CD4-positive, alpha-beta T cell (primary cell): ENCODE data around the gene TPCN2. TPM values are rescaled to one million over a fixed set of nuclear protein-coding genes. Genes with fewer than 3 reads are reported as not detected.

Source experiments
- ATAC-seq: fragments of 200-7000 bp; cut with Tn5 transposase; one replicate; pipeline ENCODE4 v1.10.0; 2022; ENCODE audit warnings: mild to moderate bottlenecking; ENCODE audit not compliant: poor library complexity
- CTCF ChIA-PET: fragments of 350-600 bp; sonication (Branson Sonifier 250); formaldehyde crosslinking; loops from one replicate; lab custom pipeline; 2021; ENCODE audit warnings: antibody characterized with exemption, inconsistent platforms; lab: Charles Lee
- POLR2A ChIA-PET: fragments of 350-600 bp; sonication (Branson Sonifier 250); formaldehyde crosslinking; loops from one replicate; lab custom pipeline; 2021; ENCODE audit warnings: antibody characterized with exemption, inconsistent platforms; lab: Charles Lee
- DNase-seq, 14 experiments: peaks; one replicate each; pipeline ENCODE4 v3.0.0-alpha.2; 2013 to 2020; ENCODE audit warnings: mixed read lengths in 2 of 14
- H3K27ac ChIP-seq, 2 donors: one replicate each; pipeline versions ENCODE4 v1.5.1 to v1.7.0; 2013; ENCODE audit warnings: low read length in 2 of 2, low read depth in 1 of 2, mild to moderate bottlenecking in 1 of 2
- H3K27me3 ChIP-seq, 2 experiments: 1 replicate in 1 of 2; 2 replicates in 1 of 2; pipeline versions ENCODE4 v1.6.1 to v1.7.0; 2013; ENCODE audit warnings: low read length in 2 of 2, control low read depth in 1 of 2, mild to moderate bottlenecking in 1 of 2, moderate library complexity in 1 of 2; ENCODE audit not compliant: insufficient read depth in 2 of 2, control insufficient read depth in 1 of 2
- H3K36me3 ChIP-seq: one replicate; pipeline ENCODE4 v1.6.1; 2013; ENCODE audit warnings: low read length, control low read depth; ENCODE audit not compliant: insufficient read depth
- H3K4me1 ChIP-seq: one replicate; pipeline ENCODE4 v1.6.1; 2013; ENCODE audit warnings: low read length, control low read depth; ENCODE audit not compliant: insufficient read depth
- H3K4me3 ChIP-seq: one replicate; pipeline ENCODE4 v1.5.1; 2013; ENCODE audit warnings: mild to moderate bottlenecking, low read length, moderate library complexity
- H3K9me3 ChIP-seq, 2 experiments: 1 replicate in 1 of 2; 2 replicates in 1 of 2; pipeline versions ENCODE4 v1.6.1 to v1.7.0; 2013; ENCODE audit warnings: low read length in 2 of 2, mild to moderate bottlenecking in 2 of 2, control low read depth in 1 of 2, moderate library complexity in 1 of 2; ENCODE audit not compliant: control insufficient read depth in 1 of 2, insufficient read depth in 1 of 2
- H3K27ac Mint-ChIP-seq: one replicate; pipeline ENCODE4 v1.8.0; 2020; ENCODE audit warnings: mixed read lengths
- H3K27me3 Mint-ChIP-seq: one replicate; pipeline ENCODE4 v1.8.0; 2021; ENCODE audit warnings: mixed read lengths
- H3K36me3 Mint-ChIP-seq: one replicate; pipeline ENCODE4 v1.8.0; 2021; ENCODE audit warnings: low read depth, mixed read lengths
- H3K4me1 Mint-ChIP-seq: one replicate; pipeline ENCODE4 v1.8.0; 2021; ENCODE audit warnings: low read depth, mixed read lengths
- H3K4me3 Mint-ChIP-seq: one replicate; pipeline ENCODE4 v1.8.0; 2020; ENCODE audit warnings: mild to moderate bottlenecking, mixed read lengths
- H3K9me3 Mint-ChIP-seq: one replicate; pipeline ENCODE4 v1.8.0; 2020; ENCODE audit warnings: mixed read lengths
- intact Hi-C, 2 experiments: fragments of 100-400 bp; cut with DNase I in 1 of 2; cut with micrococcal nuclease in 1 of 2; formaldehyde crosslinking; loops; one replicate each; pipeline versions ENCODE4 v1.15.1 to v1.9.0; 2023 to 2025; cut with DNase I, micrococcal nuclease
- total RNA-seq, 174 experiments: library from RNA in 2 of 174; stranded (reverse) in 2 of 174; gene quantifications; one replicate each; pipeline ENCODE4 v1.2.3 and lab custom pipeline; 2021 to 2026
- TF ChIP-seq, protein P1 (sequence below): fragments of 200-600 bp; IDR thresholded peaks from one replicate; pipeline ENCODE4 v1.8.0; 2022; ENCODE audit warnings: antibody characterized with exemption, mild to moderate bottlenecking

Gene TPCN2
- total RNA-seq, 2 experiments from 2014 or later, result 10.2 to 11.5 TPM

DNA sequence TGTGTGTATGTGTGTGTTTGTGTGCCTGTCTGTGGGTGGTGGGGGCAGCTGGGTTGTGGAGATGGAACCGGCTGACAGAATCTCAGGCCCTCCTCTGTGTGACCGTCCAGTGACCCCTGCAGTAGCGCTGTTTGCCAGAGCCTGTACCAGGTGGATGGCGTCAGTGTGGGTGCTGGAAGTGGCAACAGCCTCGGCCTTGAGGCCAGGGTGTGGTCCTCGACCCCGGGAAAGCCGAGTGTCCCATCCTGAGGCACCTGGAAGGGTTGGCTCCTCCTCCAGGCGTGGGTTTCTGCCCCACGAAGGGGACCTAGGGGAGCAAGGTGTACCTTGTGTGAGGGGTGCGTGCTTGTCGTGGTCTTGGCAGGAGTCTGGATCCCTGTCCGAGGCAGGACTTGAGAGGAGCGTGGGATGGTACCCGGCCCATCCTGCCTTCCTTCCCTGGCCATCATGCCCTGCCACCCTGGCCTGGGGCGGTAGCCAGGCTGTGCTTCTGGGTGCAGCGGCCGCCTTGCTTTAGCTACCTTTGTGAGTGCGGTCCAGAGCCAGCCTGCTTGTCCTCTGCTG is 16.5 kb downstream of the TPCN2 start:
- ChIA-PET CTCF (no interaction called here), POLR2A (no interaction called here)
- TF ChIP-seq, protein P1, sequence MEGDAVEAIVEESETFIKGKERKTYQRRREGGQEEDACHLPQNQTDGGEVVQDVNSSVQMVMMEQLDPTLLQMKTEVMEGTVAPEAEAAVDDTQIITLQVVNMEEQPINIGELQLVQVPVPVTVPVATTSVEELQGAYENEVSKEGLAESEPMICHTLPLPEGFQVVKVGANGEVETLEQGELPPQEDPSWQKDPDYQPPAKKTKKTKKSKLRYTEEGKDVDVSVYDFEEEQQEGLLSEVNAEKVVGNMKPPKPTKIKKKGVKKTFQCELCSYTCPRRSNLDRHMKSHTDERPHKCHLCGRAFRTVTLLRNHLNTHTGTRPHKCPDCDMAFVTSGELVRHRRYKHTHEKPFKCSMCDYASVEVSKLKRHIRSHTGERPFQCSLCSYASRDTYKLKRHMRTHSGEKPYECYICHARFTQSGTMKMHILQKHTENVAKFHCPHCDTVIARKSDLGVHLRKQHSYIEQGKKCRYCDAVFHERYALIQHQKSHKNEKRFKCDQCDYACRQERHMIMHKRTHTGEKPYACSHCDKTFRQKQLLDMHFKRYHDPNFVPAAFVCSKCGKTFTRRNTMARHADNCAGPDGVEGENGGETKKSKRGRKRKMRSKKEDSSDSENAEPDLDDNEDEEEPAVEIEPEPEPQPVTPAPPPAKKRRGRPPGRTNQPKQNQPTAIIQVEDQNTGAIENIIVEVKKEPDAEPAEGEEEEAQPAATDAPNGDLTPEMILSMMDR, result no peak
- no peaks in the 10 kb centered on the region for H3K9me3 ChIP-seq
- peaks cover 26% of the 10 kb centered on the region for H3K36me3 Mint-ChIP-seq
- no peak overlapping the region for H3K27ac Mint-ChIP-seq
- H3K27me3 ChIP-seq, result no peaks in the 10 kb centered on the region
- H3K9me3 Mint-ChIP-seq, result no peaks in the 10 kb centered on the region
- no peak overlapping the region for H3K4me3 ChIP-seq
- no peak overlapping the region for H3K27ac ChIP-seq
- ATAC-seq (no peak), DNase-seq (no peak)
- no peaks in the 10 kb centered on the region for H3K27me3 Mint-ChIP-seq
- no peaks in the 10 kb centered on the region for H3K4me1 ChIP-seq
- peaks cover 20% of the 10 kb centered on the region for H3K36me3 ChIP-seq
- no peaks in the 10 kb centered on the region for H3K4me1 Mint-ChIP-seq
- intact Hi-C loops, result no loop called here
- H3K4me3 Mint-ChIP-seq, result no peak overlapping the region

- TF ChIP-seq, protein P1, result no peak
These were observed 17.7 kb downstream of the TPCN2 start for GRCh38 chr11:69066122-69067112.

GRCh38 chr11:69067200-69067599 is 18.5 kb downstream of the TPCN2 start:
- intact Hi-C loops, result no loop called here
- Mint-ChIP-seq H3K4me1 (no peaks in the 10 kb centered on the region), H3K36me3 (peaks cover 27% of the 10 kb centered on the region), H3K9me3 (no peaks in the 10 kb centered on the region), H3K27me3 (no peaks in the 10 kb centered on the region), H3K4me3 (no peak overlapping the region), H3K27ac (no peak overlapping the region)
- Histone ChIP-seq H3K27me3 (no peaks in the 10 kb centered on the region), H3K9me3 (no peaks in the 10 kb centered on the region), H3K4me3 (no peak overlapping the region), H3K27ac (no peak overlapping the region), H3K36me3 (peaks cover 26% of the 10 kb centered on the region), H3K4me1 (no peaks in the 10 kb centered on the region)
- DNase-seq (no peak), ATAC-seq (no peak)
- TF ChIP-seq, protein P1, result no peak
- CTCF ChIA-PET, result no interaction called here
- POLR2A ChIA-PET, result no interaction called here

More at GRCh38 chr11:69066122-69067112, 17.7 kb downstream of the TPCN2 start:
- Mint-ChIP-seq H3K4me3 (no peak overlapping the region), H3K9me3 (no peaks in the 10 kb centered on the region), H3K27me3 (no peaks in the 10 kb centered on the region), H3K36me3 (peaks cover 30% of the 10 kb centered on the region), H3K27ac (no peak overlapping the region), H3K4me1 (no peaks in the 10 kb centered on the region)
- Histone ChIP-seq H3K27me3 (no peaks in the 10 kb centered on the region), H3K9me3 (no peaks in the 10 kb centered on the region), H3K36me3 (peaks cover 20% of the 10 kb centered on the region), H3K4me3 (no peak overlapping the region), H3K27ac (no peak overlapping the region), H3K4me1 (no peaks in the 10 kb centered on the region)
- POLR2A ChIA-PET, result no interaction called here
- CTCF ChIA-PET, result no interaction called here
- intact Hi-C loops, result no loop called here
- no peak for ATAC-seq
- no peak for DNase-seq
